T-helper 2 cell treated with Interferon-gamma antibody and Interleukin-4, amounts not matched to agents 5 μg/mL and 100 μg/mL, for 36 hours (primary cell): ENCODE data around the gene CBLN3.

ENCODE experiments used
- DNase-seq: peaks from one replicate; pipeline ENCODE4 v3.0.0; 2021; ENCODE audit warnings: low spot score
- H3K27ac Mint-ChIP-seq: one replicate; pipeline ENCODE4 v1.8.0; 2021; ENCODE audit warnings: mild to moderate bottlenecking, mixed read lengths
- H3K27me3 Mint-ChIP-seq: one replicate; pipeline ENCODE4 v1.8.0; 2021; ENCODE audit warnings: low read depth, mixed read lengths
- H3K36me3 Mint-ChIP-seq: one replicate; pipeline ENCODE4 v1.8.0; 2021; ENCODE audit warnings: low read depth, mixed read lengths
- H3K4me1 Mint-ChIP-seq: one replicate; pipeline ENCODE4 v1.8.0; 2021; ENCODE audit warnings: low read depth, mixed read lengths
- H3K4me3 Mint-ChIP-seq: one replicate; pipeline ENCODE4 v1.8.0; 2022; ENCODE audit warnings: mild to moderate bottlenecking, moderate library complexity, mixed read lengths
- H3K9me3 Mint-ChIP-seq: one replicate; pipeline ENCODE4 v1.8.0; 2021; ENCODE audit warnings: mixed read lengths

The CBLN3 gene

GRCh38 chr14:24425704-24426103 lies 3.8 kb downstream of the CBLN3 start:
- Mint-ChIP-seq H3K27me3 (no peaks in the 10 kb centered on the region), H3K9me3 (no peaks in the 10 kb centered on the region), H3K27ac (no peak overlapping the region), H3K36me3 (no peaks in the 10 kb centered on the region), H3K4me3 (no peak overlapping the region), H3K4me1 (peaks cover 29% of the 10 kb centered on the region)
- DNase-seq, result no peak

GRCh38 chr14:24422694-24423601 lies 6.5 kb downstream of the CBLN3 start:
- Mint-ChIP-seq H3K9me3 (no peaks in the 10 kb centered on the region), H3K4me3 (no peak overlapping the region), H3K36me3 (no peaks in the 10 kb centered on the region), H3K27ac (no peak overlapping the region), H3K27me3 (peaks cover 13% of the 10 kb centered on the region), H3K4me1 (peaks cover 21% of the 10 kb centered on the region)
- DNase-seq, result no peak

- Mint-ChIP-seq H3K36me3 (no peaks in the 10 kb centered on the region), H3K9me3 (no peaks in the 10 kb centered on the region), H3K27ac (no peak overlapping the region), H3K4me1 (peaks cover 17% of the 10 kb centered on the region), H3K27me3 (peaks cover 13% of the 10 kb centered on the region), H3K4me3 (no peak overlapping the region)
- no peak for DNase-seq
These were observed 7.2 kb downstream of the CBLN3 start for GRCh38 chr14:24422261-24422660.

- peaks cover 13% of the 10 kb centered on the region for H3K27me3 Mint-ChIP-seq
- H3K4me1 Mint-ChIP-seq, result no peaks in the 10 kb centered on the region
- H3K4me3 Mint-ChIP-seq, result no peak overlapping the region
- no peak overlapping the region for H3K27ac Mint-ChIP-seq
- no peaks in the 10 kb centered on the region for H3K9me3 Mint-ChIP-seq
- H3K36me3 Mint-ChIP-seq, result no peaks in the 10 kb centered on the region
- no peak for DNase-seq
These were observed 11.0 kb downstream of the CBLN3 start for GRCh38 chr14:24418492-24418873.

- Mint-ChIP-seq H3K36me3 (no peaks in the 10 kb centered on the region), H3K27ac (no peak overlapping the region), H3K9me3 (no peaks in the 10 kb centered on the region), H3K4me1 (no peaks in the 10 kb centered on the region), H3K27me3 (peaks cover 13% of the 10 kb centered on the region), H3K4me3 (no peak overlapping the region)
- no peak for DNase-seq
These were observed 11.5 kb downstream of the CBLN3 start for GRCh38 chr14:24417832-24418491.

- DNase-seq, result no peak
- Mint-ChIP-seq H3K27me3 (peaks cover 13% of the 10 kb centered on the region), H3K36me3 (no peaks in the 10 kb centered on the region), H3K9me3 (no peaks in the 10 kb centered on the region), H3K4me1 (no peaks in the 10 kb centered on the region), H3K27ac (no peak overlapping the region), H3K4me3 (no peak overlapping the region)
These were observed 12.4 kb downstream of the CBLN3 start for GRCh38 chr14:24416932-24417619.

- no peak for DNase-seq
- Mint-ChIP-seq H3K9me3 (no peaks in the 10 kb centered on the region), H3K27me3 (peaks cover 14% of the 10 kb centered on the region), H3K4me3 (no peak overlapping the region), H3K4me1 (no peaks in the 10 kb centered on the region), H3K36me3 (no peaks in the 10 kb centered on the region), H3K27ac (no peak overlapping the region)
These were observed 13.1 kb downstream of the CBLN3 start for GRCh38 chr14:24416254-24416931.

- Mint-ChIP-seq H3K4me1 (no peaks in the 10 kb centered on the region), H3K9me3 (no peaks in the 10 kb centered on the region), H3K27ac (no peak overlapping the region), H3K27me3 (peaks cover 16% of the 10 kb centered on the region), H3K36me3 (no peaks in the 10 kb centered on the region), H3K4me3 (no peak overlapping the region)
- no peak for DNase-seq
These were observed 13.8 kb downstream of the CBLN3 start for GRCh38 chr14:24415421-24416253.

GRCh38 chr14:24414732-24415420 lies 14.6 kb downstream of the CBLN3 start:
- Mint-ChIP-seq H3K4me1 (no peaks in the 10 kb centered on the region), H3K36me3 (no peaks in the 10 kb centered on the region), H3K27ac (no peak overlapping the region), H3K27me3 (peaks cover 11% of the 10 kb centered on the region), H3K9me3 (no peaks in the 10 kb centered on the region), H3K4me3 (no peak overlapping the region)
- no peak for DNase-seq

- Mint-ChIP-seq H3K27ac (no peak overlapping the region), H3K36me3 (no peaks in the 10 kb centered on the region), H3K9me3 (no peaks in the 10 kb centered on the region), H3K4me3 (no peak overlapping the region), H3K27me3 (peaks cover 6% of the 10 kb centered on the region), H3K4me1 (no peaks in the 10 kb centered on the region)
- DNase-seq, result no peak
These were observed 15.4 kb downstream of the CBLN3 start for GRCh38 chr14:24414077-24414476.

GRCh38 chr14:24411443-24412389 lies 17.8 kb downstream of the CBLN3 start:
- Mint-ChIP-seq H3K4me1 (no peaks in the 10 kb centered on the region), H3K27ac (no peak overlapping the region), H3K27me3 (peaks cover 3% of the 10 kb centered on the region), H3K9me3 (no peaks in the 10 kb centered on the region), H3K4me3 (no peak overlapping the region), H3K36me3 (no peaks in the 10 kb centered on the region)
- DNase-seq, result no peak

GRCh38 chr14:24409956-24410355 lies 19.5 kb downstream of the CBLN3 start:
- H3K36me3 Mint-ChIP-seq, result no peaks in the 10 kb centered on the region
- no peak overlapping the region for H3K27ac Mint-ChIP-seq
- no peak overlapping the region for H3K4me3 Mint-ChIP-seq
- H3K4me1 Mint-ChIP-seq, result no peaks in the 10 kb centered on the region
- H3K27me3 Mint-ChIP-seq, result peaks cover 4% of the 10 kb centered on the region
- no peak for DNase-seq
- H3K9me3 Mint-ChIP-seq, result no peaks in the 10 kb centered on the region
